DMS153 treated with DMSO at 0.1 percent for 48 hours (cell line): Measurements from ENCODE around the gene MUC4.
"Not testable (repeated sequence)": the region's sequence is repeated elsewhere in the genome, so short reads cannot be mapped to it uniquely, and the experiment has no call there.

Source experiments
- DNase-seq: peaks from one replicate; lab custom pipeline; 2025; ENCODE audit not compliant: unreplicated experiment; lab: John Stamatoyannopoulos, UW

The MUC4 gene

GRCh38 chr3:195813916-195814640 is 2.3 kb upstream of the MUC4 start:
- no peak for DNase-seq

- DNase-seq: no peak
Measured at GRCh38 chr3:195812366-195812765, 637 bp upstream of the MUC4 start.

- DNase-seq: no peak
Measured at GRCh38 chr3:195810455-195810845, 1.3 kb downstream of the MUC4 start.

GRCh38 chr3:195809796-195810454 is 1.8 kb downstream of the MUC4 start:
- DNase-seq: no peak

- no peak for DNase-seq
Measured at GRCh38 chr3:195809291-195809785, 2.4 kb downstream of the MUC4 start.

GRCh38 chr3:195808741-195809290 is 2.9 kb downstream of the MUC4 start:
- DNase-seq: no peak

GRCh38 chr3:195807681-195808121 is 4.0 kb downstream of the MUC4 start:
- no peak for DNase-seq

GRCh38 chr3:195806916-195807231 is 4.9 kb downstream of the MUC4 start:
- no peak for DNase-seq

GRCh38 chr3:195806211-195806915 is 5.4 kb downstream of the MUC4 start:
- no peak for DNase-seq

- DNase-seq: not testable (repeated sequence)
Measured at GRCh38 chr3:195805588-195805987, 6.1 kb downstream of the MUC4 start.

GRCh38 chr3:195805181-195805580 is 6.5 kb downstream of the MUC4 start:
- DNase-seq: no peak

GRCh38 chr3:195803289-195803908 is 8.3 kb downstream of the MUC4 start:
- no peak for DNase-seq

GRCh38 chr3:195802795-195803194 is 8.9 kb downstream of the MUC4 start:
- no peak for DNase-seq

GRCh38 chr3:195802261-195802701 is 9.4 kb downstream of the MUC4 start:
- DNase-seq: no peak

GRCh38 chr3:195801251-195802183 is 10.2 kb downstream of the MUC4 start:
- DNase-seq: no peak

- no peak for DNase-seq
Measured at GRCh38 chr3:195800240-195800639, 11.5 kb downstream of the MUC4 start.

GRCh38 chr3:195796795-195797194 is 14.9 kb downstream of the MUC4 start:
- no peak for DNase-seq

GRCh38 chr3:195794708-195795107 is 17.0 kb downstream of the MUC4 start:
- no peak for DNase-seq

GRCh38 chr3:195792621-195793020 is 19.1 kb downstream of the MUC4 start:
- DNase-seq: not testable (repeated sequence)

- DNase-seq: no peak
Measured at GRCh38 chr3:195790901-195791300, 20.8 kb downstream of the MUC4 start.
